Measurements from ENCODE around the gene EHBP1L1. TPM values are rescaled to one million over a fixed set of nuclear protein-coding genes. Genes with fewer than 3 reads are reported as not detected.
A peak's percentile ranks its signal among the peaks of the same experiment; 100 is the strongest.

EHBP1L1 gene
- total and polyA plus RNA-seq, 2 of the 13 experiments (the other 11 are each of a cell fraction or from before 2014, with no cell fraction given) = 8.3 to 10.6 TPM

- TF ChIP-seq HNF4G (IDR thresholded peaks at IDR 0.05; ENCODE audit: borderline replicate concordance, low read depth, low read length) = no peak
- TF ChIP-seq HNF4G (CRISPR knock-in tag; IDR thresholded peaks at IDR 0.05; ENCODE audit: borderline replicate concordance, low read depth) = 0 out of 2 replicates have a peak, but pooled peaks have one; percentile 25
- no peak for TF ChIP-seq PATZ1 (CRISPR knock-in tag; IDR thresholded peaks at IDR 0.05)
- TF ChIP-seq ZNF260 (CRISPR knock-in tag; IDR thresholded peaks at IDR 0.05; ENCODE audit: borderline replicate concordance, low read depth) = no peak
- no peak for TF ChIP-seq BRD4 (CRISPR knock-in tag; IDR thresholded peaks at IDR 0.05)
- 0 out of 2 replicates have a peak, but pooled peaks have one; percentile 45 for TF ChIP-seq SMAD3 (CRISPR knock-in tag; IDR thresholded peaks at IDR 0.05)
- no peak for TF ChIP-seq GLI4 (CRISPR knock-in tag; IDR thresholded peaks at IDR 0.05; ENCODE audit: borderline replicate concordance)
- TF ChIP-seq ZNF841 (CRISPR knock-in tag; IDR thresholded peaks at IDR 0.05; ENCODE audit: borderline replicate concordance) = no peak
- TF ChIP-seq FOXK2 (IDR thresholded peaks at IDR 0.05) = no peak
- TF ChIP-seq MED13 (CRISPR knock-in tag; IDR thresholded peaks at IDR 0.05) = no peak
- TF ChIP-seq SSRP1 (CRISPR knock-in tag; IDR thresholded peaks at IDR 0.05) = no peak
- no peak for TF ChIP-seq ZNF30 (CRISPR knock-in tag; IDR thresholded peaks at IDR 0.05)
- TF ChIP-seq ZNF567 (CRISPR knock-in tag; IDR thresholded peaks at IDR 0.05; ENCODE audit: borderline replicate concordance) = no peak
- TF ChIP-seq HNRNPL (IDR thresholded peaks at IDR 0.05; ENCODE audit: low read depth, low read length) = no peak
- TF ChIP-seq ATF5 (CRISPR knock-in tag; IDR thresholded peaks at IDR 0.05; ENCODE audit: low read depth) = no peak
- TF ChIP-seq SAFB2 (CRISPR knock-in tag; IDR thresholded peaks at IDR 0.05; ENCODE audit: borderline replicate concordance, low read depth) = no peak
- TF ChIP-seq TRAFD1 (CRISPR knock-in tag; IDR thresholded peaks at IDR 0.05; ENCODE audit: borderline replicate concordance) = no peak
- peak; percentile 73 for TF ChIP-seq TEAD3 (CRISPR knock-in tag; optimal IDR thresholded peaks at IDR 0.05; ENCODE audit: borderline replicate concordance)
- TF ChIP-seq ZBTB4 (CRISPR knock-in tag; IDR thresholded peaks at IDR 0.05; ENCODE audit: borderline replicate concordance) = 0 out of 2 replicates have a peak, but pooled peaks have one; percentile 7
- TF ChIP-seq CENPT (CRISPR knock-in tag; IDR thresholded peaks at IDR 0.05; ENCODE audit: low read depth) = 0 out of 2 replicates have a peak, but pooled peaks have one; percentile 9
- TF ChIP-seq ZNF639 (CRISPR knock-in tag; conservative IDR thresholded peaks at IDR 0.05) = peak; percentile 71; the same call in 1 of the 2 replicates
Measured at GRCh38 chr11:65637794-65638419, 62.1 kb downstream of the EHBP1L1 start, which contains the start of gene SIPA1 (continued).

Data from HepG2 (cell line).